Purkinje cell (primary cell): ENCODE measurements around the gene ZNF500. TPM values are rescaled to one million over a fixed set of nuclear protein-coding genes. Genes with fewer than 3 reads are reported as not detected.

Experiments used
- polyA plus RNA-seq: library from polyadenylated mRNA; unstranded; fragments of >200 nt; fragmentation: Nextera tagmentation; gene quantifications from 2 replicates; pipeline ENCODE4 v1.2.1, GENCODE V29; 2014

The ZNF500 gene
- 0.11 and 1.2 TPM in 2 replicates for polyA plus RNA-seq

DNA sequence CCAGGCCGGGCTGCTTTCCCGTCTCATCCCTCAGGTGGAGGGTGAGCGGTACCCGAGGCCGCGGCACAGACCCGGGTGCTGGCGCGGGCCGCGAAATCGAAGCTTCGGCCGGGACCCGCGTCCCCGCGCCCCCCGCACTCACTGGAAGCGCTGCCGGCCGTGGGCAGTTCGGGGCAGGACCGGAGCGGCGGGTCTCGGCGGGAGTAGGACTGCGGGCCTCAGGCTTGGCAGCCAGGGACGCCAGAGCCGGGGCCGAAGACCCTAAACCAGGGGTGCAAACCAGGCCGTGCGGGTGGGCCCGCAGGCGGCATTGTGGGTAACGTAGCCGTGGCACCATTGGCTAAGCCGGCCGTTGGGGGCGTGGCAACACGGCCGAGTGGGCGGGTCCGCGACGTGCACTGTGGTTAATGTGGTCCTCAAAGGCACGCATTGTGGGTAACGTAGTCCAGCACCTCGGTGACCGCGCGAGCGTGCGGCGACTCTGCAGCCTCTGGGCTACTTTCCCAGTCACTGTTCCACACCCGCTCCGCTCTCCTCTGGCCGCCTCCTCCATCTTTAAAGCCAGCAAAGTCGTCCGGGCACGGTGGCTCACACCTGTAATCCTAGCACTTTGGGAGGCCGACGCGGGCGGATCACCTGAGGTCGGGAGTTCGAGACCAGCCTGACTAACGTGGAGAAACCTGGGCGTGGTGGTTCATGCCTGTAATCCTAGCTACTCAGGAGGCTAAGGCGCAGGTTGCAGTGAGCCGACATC lies at the start of gene ZNF500:
TSS of gene ZNF500 (minus strand) at position 288 of the 754 bp plus-strand sequence. CDS start 1,184 bp downstream, outside the sequence.

GRCh38 chr16:4801962-4802658 lies 35.1 kb upstream of the ZNF500 start, which contains the start of gene ROGDI:
ROGDI (minus strand) TSS chr16:4802633; CDS start chr16:4802571, 62 bp downstream.

DNA sequence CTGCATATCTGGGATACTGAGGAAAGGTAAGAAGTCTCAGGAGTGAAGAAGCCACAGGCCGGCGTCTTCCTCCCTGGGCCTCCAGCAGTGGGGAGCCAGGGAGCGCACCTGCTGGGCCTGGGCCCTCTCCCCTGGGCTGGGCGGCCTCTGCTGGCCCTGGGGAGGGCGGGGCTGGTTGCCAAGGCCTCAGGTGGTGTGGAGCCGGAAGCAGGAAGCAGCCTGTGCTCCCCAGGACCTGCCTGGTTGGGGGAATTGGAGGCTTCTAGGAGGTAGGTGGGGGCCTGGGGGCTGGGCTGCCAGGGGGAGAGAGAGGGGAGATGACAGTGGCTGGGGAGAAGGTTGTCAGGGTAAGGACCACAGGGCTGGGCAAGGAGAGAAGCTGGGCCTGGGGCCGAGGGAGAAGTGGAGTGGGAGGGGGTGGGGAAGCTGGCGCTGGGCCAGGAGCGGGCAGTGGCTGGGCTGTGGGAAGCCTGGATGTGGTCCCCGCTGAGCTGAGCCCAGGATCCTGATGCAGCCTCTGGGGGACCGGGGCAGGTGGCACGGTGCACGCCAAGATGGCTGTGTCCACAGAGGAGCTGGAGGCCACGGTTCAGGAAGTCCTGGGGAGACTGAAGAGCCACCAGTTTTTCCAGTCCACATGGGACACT lies 28.3 kb upstream of the ZNF500 start, which contains the start of gene SMIM22:
TSS of gene SMIM22 (plus strand) at position 189 of the 647 bp plus-strand sequence. CDS start at position 555, 366 bp downstream.

DNA sequence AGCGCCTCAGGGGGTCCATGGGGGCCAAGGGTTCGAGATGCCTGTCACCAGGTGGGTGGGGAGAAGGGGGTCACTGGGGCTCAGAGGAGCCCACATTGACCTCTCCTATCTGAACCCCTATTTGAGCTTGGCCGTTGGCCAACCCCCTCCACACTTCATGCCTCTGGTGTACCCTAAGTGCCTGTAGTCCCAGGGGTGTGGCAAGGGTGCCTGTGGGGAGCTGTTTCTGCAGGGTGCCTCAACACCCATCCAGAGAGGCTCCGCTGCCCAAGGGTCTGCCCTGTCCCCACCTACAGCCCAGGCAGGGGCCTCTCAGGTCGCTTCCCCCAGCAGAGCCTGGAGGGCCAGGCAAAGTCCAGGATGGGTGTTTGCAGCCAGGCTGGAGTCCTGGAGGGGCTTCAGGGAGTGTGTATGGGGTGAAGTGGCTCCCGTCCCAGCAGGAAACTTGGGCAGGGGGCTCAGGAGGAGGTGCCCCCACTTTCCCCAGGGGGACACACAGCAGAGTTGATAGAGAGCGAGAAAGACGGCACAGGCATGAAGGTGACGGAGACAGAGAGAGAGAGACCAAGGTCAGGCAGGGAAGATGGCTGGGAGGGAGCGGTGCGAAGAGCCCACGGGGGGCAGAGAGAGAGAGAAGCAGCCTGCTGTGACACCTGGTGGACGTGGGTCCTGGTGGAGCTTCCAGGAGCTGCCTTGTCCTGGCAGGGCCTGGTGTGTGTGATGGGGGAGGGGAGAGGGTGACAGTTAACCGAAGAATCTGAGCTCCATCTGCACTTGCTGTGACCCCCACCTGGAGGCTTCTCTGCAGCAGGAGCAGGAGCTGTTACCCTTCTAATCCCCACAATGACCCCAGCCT lies 20.9 kb upstream of the ZNF500 start, which contains the start of gene SEPTIN12:
TSS of gene SEPTIN12 (minus strand) at position 719 of the 856 bp plus-strand sequence. CDS start at position 19, 700 bp downstream.

DNA sequence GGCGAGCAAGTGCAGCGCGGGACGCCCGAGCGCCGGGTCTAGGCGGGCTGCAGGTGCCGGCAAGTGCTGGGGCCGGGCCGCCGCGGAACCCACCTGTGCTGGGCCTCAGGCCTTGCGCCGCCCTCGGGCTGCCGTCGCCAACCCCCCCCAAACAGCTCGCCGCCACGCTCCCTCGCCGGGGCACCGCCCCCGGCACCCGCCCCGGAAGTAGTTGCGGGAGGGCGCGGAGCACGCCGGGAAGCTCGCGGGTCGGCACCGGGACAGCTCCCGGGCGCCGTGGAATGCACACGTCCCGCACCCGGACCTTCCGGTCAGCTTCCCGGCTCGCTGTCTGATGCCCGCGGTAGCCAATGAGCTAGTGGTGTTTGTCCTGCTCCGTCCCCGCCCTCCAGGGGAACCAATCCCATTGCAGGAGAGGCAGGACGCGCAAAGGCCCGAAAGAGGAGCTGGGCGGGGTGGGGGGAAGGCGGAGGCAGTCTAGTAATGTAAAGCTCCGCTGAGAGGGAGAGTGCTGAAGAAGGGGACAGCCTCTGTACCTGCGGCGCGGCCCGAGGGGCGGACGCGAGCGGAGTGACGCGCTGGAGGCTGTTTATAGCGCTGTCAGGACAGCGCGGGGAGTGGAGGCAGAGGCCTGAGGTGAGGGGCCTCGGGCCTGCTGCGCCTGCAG lies 32.8 kb downstream of the ZNF500 start, which contains the start of the genes ANKS3 and DNAAF8:
TSS of gene ANKS3 (minus strand) at position 209 of the 667 bp plus-strand sequence. CDS start 4,122 bp downstream, outside the sequence.
TSS of gene DNAAF8 (plus strand) at position 475 of the 667 bp plus-strand sequence. CDS start 1,978 bp downstream, outside the sequence.

Other genes starting within 250 kb of the ZNF500 start
- 32.6 and 51.1 TPM in 2 replicates for gene CDIP1, start 228.4 kb downstream of the ZNF500 start, polyA plus RNA-seq
- not detected in 2 replicates for gene C16orf96, start 210.8 kb downstream of the ZNF500 start, polyA plus RNA-seq
- 1.7 and 2.7 TPM in 2 replicates for gene UBALD1, start 152.3 kb downstream of the ZNF500 start, polyA plus RNA-seq
- gene MGRN1, start 142.3 kb downstream of the ZNF500 start, polyA plus RNA-seq = 0.22 and 1.2 TPM in 2 replicates
- 10.8 and 19.1 TPM in 2 replicates for gene NUDT16L1, start 73.6 kb downstream of the ZNF500 start, polyA plus RNA-seq
- 0.14 and 5.5 TPM in 2 replicates for gene ANKS3, start 32.9 kb downstream of the ZNF500 start, polyA plus RNA-seq
- 0.27 TPM in 1 of 2 replicates, not detected in the other for gene DNAAF8, start 32.6 kb downstream of the ZNF500 start, polyA plus RNA-seq
- not detected in 2 replicates for gene SEPTIN12, start 21.2 kb upstream of the ZNF500 start, polyA plus RNA-seq
- not detected in 2 replicates for gene SMIM22, start 28.2 kb upstream of the ZNF500 start, polyA plus RNA-seq
- gene ROGDI, start 35.5 kb upstream of the ZNF500 start, polyA plus RNA-seq = 27.7 and 31.0 TPM in 2 replicates
- gene GLYR1, start 80.1 kb upstream of the ZNF500 start, polyA plus RNA-seq = 20.4 and 37.1 TPM in 2 replicates
- gene UBN1, start 80.3 kb upstream of the ZNF500 start, polyA plus RNA-seq = 0.97 and 3.4 TPM in 2 replicates
- gene PPL, start 170.0 kb upstream of the ZNF500 start, polyA plus RNA-seq = 0.13 and 1.9 TPM in 2 replicates
- 0.55 and 1.8 TPM in 2 replicates for gene SEC14L5, start 191.2 kb upstream of the ZNF500 start, polyA plus RNA-seq